HEK293 (cell line): Measurements from ENCODE around the gene TPO.

ENCODE experiments used
- CTCF ChIP-seq: fragments of 450-650 bp; formaldehyde crosslinking; IDR thresholded peaks from 2 replicates; pipeline ENCODE4 v1.5.1; 2016; ENCODE audit warnings: missing biosample characterization, missing genetic modification characterization
- KLF7 ChIP-seq: fragments of 450-650 bp; formaldehyde crosslinking; IDR thresholded peaks from 2 replicates; pipeline ENCODE4 v1.5.1; 2016; ENCODE audit warnings: missing biosample characterization, missing genetic modification characterization, borderline replicate concordance
- PRDM1 ChIP-seq: fragments of 450-650 bp; formaldehyde crosslinking; IDR thresholded peaks from 2 replicates; pipeline ENCODE4; 2016; ENCODE audit warnings: missing biosample characterization, missing genetic modification characterization
- PRDM2 ChIP-seq: fragments of 450-650 bp; formaldehyde crosslinking; IDR thresholded peaks from 2 replicates; pipeline ENCODE4 v1.5.1; 2016; ENCODE audit warnings: missing biosample characterization, missing genetic modification characterization, borderline replicate concordance
- REST ChIP-seq: fragments of 450-650 bp; formaldehyde crosslinking; IDR thresholded peaks from 2 replicates; pipeline ENCODE4 v1.5.1; 2016; ENCODE audit warnings: missing biosample characterization, missing genetic modification characterization
- SALL2 ChIP-seq: fragments of 450-650 bp; formaldehyde crosslinking; IDR thresholded peaks from 2 replicates; pipeline ENCODE4 v1.5.0; 2017; ENCODE audit warnings: missing biosample characterization, mild to moderate bottlenecking, missing genetic modification characterization, borderline replicate concordance
- SP2 ChIP-seq: fragments of 450-650 bp; formaldehyde crosslinking; IDR thresholded peaks from 2 replicates; pipeline ENCODE4 v1.5.1; 2016; ENCODE audit warnings: missing biosample characterization, missing genetic modification characterization
- TRIM28 ChIP-seq: IDR thresholded peaks from 2 replicates; pipeline ENCODE4 v1.6.1; 2011; ENCODE audit warnings: low read length, control low read depth, borderline replicate concordance
- ZBTB7A ChIP-seq: fragments of 450-650 bp; formaldehyde crosslinking; IDR thresholded peaks from 2 replicates; pipeline ENCODE4 v1.5.1; 2016; ENCODE audit warnings: low read depth, missing biosample characterization, missing genetic modification characterization
- ZEB2 ChIP-seq: fragments of 450-650 bp; formaldehyde crosslinking; IDR thresholded peaks from 2 replicates; pipeline ENCODE4 v1.5.1; 2016; ENCODE audit warnings: missing biosample characterization, missing genetic modification characterization
- ZNF239 ChIP-seq: fragments of 450-650 bp; formaldehyde crosslinking; IDR thresholded peaks from 2 replicates; pipeline ENCODE4 v1.5.1; 2016; ENCODE audit warnings: missing biosample characterization, missing genetic modification characterization
- ZNF621 ChIP-seq: fragments of 450-650 bp; formaldehyde crosslinking; IDR thresholded peaks from 2 replicates; pipeline ENCODE4 v1.5.1; 2017; ENCODE audit warnings: missing biosample characterization, missing genetic modification characterization
- ZNF785 ChIP-seq: fragments of 450-650 bp; formaldehyde crosslinking; IDR thresholded peaks from 2 replicates; pipeline ENCODE4 v1.5.1; 2016; ENCODE audit warnings: missing biosample characterization, missing genetic modification characterization
- ZNF792 ChIP-seq: fragments of 450-650 bp; formaldehyde crosslinking; IDR thresholded peaks from 2 replicates; pipeline ENCODE4 v1.5.1; 2016; ENCODE audit warnings: missing biosample characterization, missing genetic modification characterization

GRCh38 chr2:1487758-1488157 is 74.5 kb downstream of the TPO start:
- TF ChIP-seq ZEB2 (tag by site-specific recombination): no peak
- no peak for TF ChIP-seq ZNF785
- TF ChIP-seq CTCF (tag by site-specific recombination): no peak
- TF ChIP-seq ZBTB7A: no peak
- no peak for TF ChIP-seq ZNF239 (tag by site-specific recombination)
- TF ChIP-seq ZNF792 (tag by site-specific recombination): no peak
- no peak for TF ChIP-seq TRIM28
- TF ChIP-seq PRDM1 (tag by site-specific recombination): no peak
- TF ChIP-seq PRDM2 (tag by site-specific recombination): no peak
- no peak for TF ChIP-seq SP2 (tag by site-specific recombination)
- no peak for TF ChIP-seq ZNF621 (tag by site-specific recombination)
- no peak for TF ChIP-seq REST (tag by site-specific recombination)
- no peak for TF ChIP-seq SALL2
- no peak for TF ChIP-seq KLF7
